ENCODE data around the gene FAHD2B. TPM values are rescaled to one million over a fixed set of nuclear protein-coding genes. Genes with fewer than 3 reads are reported as not detected.
"Not testable (repeated sequence)": the region's sequence is repeated elsewhere in the genome, so short reads cannot be mapped to it uniquely, and the experiment has no call there.

Gene FAHD2B
- total RNA-seq, 1 experiment from 2014 or later = 16.9 TPM

GRCh38 chr2:97080855-97081254 is 13.8 kb downstream of the FAHD2B start:
- in situ Hi-C loops (cut with HindIII; ENCODE audit: low pct_unique_long_range_greater_than_20kb, low sequenced_read_pairs) = not testable (repeated sequence)

GRCh38 chr2:97077213-97077612 is 17.5 kb downstream of the FAHD2B start:
- DNase-seq (ENCODE audit: low read depth, low spot score); in situ Hi-C loops (cut with HindIII; ENCODE audit: low pct_unique_long_range_greater_than_20kb, low sequenced_read_pairs): not testable (repeated sequence)

More at GRCh38 chr2:97080855-97081254, 13.8 kb downstream of the FAHD2B start:
- not testable (repeated sequence) for DNase-seq (ENCODE audit: low read depth, low spot score)

- in situ Hi-C loops (cut with HindIII; ENCODE audit: low pct_unique_long_range_greater_than_20kb, low sequenced_read_pairs); DNase-seq (ENCODE audit: low read depth, low spot score): not testable (repeated sequence)
Measured at GRCh38 chr2:97070915-97071314, 23.8 kb downstream of the FAHD2B start.

- in situ Hi-C loops (cut with HindIII; ENCODE audit: low pct_unique_long_range_greater_than_20kb, low sequenced_read_pairs); DNase-seq (ENCODE audit: low read depth, low spot score): not testable (repeated sequence)
Measured at GRCh38 chr2:97068722-97069121, 26.0 kb downstream of the FAHD2B start.

GRCh38 chr2:97068074-97068473 is 26.6 kb downstream of the FAHD2B start:
- no peak for DNase-seq (ENCODE audit: low read depth, low spot score)
- in situ Hi-C loops (cut with HindIII; ENCODE audit: low pct_unique_long_range_greater_than_20kb, low sequenced_read_pairs) = no loop called here

GRCh38 chr2:97067279-97068004 is 27.2 kb downstream of the FAHD2B start:
- DNase-seq (ENCODE audit: low read depth, low spot score) = no peak

GRCh38 chr2:97066030-97066429 is 28.7 kb downstream of the FAHD2B start:
- DNase-seq (ENCODE audit: low read depth, low spot score); in situ Hi-C loops (cut with HindIII; ENCODE audit: low pct_unique_long_range_greater_than_20kb, low sequenced_read_pairs): not testable (repeated sequence)

More at GRCh38 chr2:97067279-97068004, 27.2 kb downstream of the FAHD2B start:
- in situ Hi-C loops (cut with HindIII; ENCODE audit: low pct_unique_long_range_greater_than_20kb, low sequenced_read_pairs) = no loop called here

GRCh38 chr2:97062020-97062419 is 32.7 kb downstream of the FAHD2B start:
- DNase-seq (ENCODE audit: low read depth, low spot score); in situ Hi-C loops (cut with HindIII; ENCODE audit: low pct_unique_long_range_greater_than_20kb, low sequenced_read_pairs): not testable (repeated sequence)

- in situ Hi-C loops (cut with HindIII; ENCODE audit: low pct_unique_long_range_greater_than_20kb, low sequenced_read_pairs); DNase-seq (ENCODE audit: low read depth, low spot score): not testable (repeated sequence)
Measured at GRCh38 chr2:97059782-97060181, 34.9 kb downstream of the FAHD2B start.

- DNase-seq (ENCODE audit: low read depth, low spot score); in situ Hi-C loops (cut with HindIII; ENCODE audit: low pct_unique_long_range_greater_than_20kb, low sequenced_read_pairs): not testable (repeated sequence)
Measured at GRCh38 chr2:97056150-97056549, 38.5 kb downstream of the FAHD2B start.

GRCh38 chr2:97050032-97050431 is 44.6 kb downstream of the FAHD2B start:
- in situ Hi-C loops (cut with HindIII; ENCODE audit: low pct_unique_long_range_greater_than_20kb, low sequenced_read_pairs); DNase-seq (ENCODE audit: low read depth, low spot score): not testable (repeated sequence)

GRCh38 chr2:97048448-97048847 is 46.2 kb downstream of the FAHD2B start:
- DNase-seq (ENCODE audit: low read depth, low spot score); in situ Hi-C loops (cut with HindIII; ENCODE audit: low pct_unique_long_range_greater_than_20kb, low sequenced_read_pairs): not testable (repeated sequence)

- in situ Hi-C loops (cut with HindIII; ENCODE audit: low pct_unique_long_range_greater_than_20kb, low sequenced_read_pairs); DNase-seq (ENCODE audit: low read depth, low spot score): not testable (repeated sequence)
Measured at GRCh38 chr2:97046676-97047075, 48.0 kb downstream of the FAHD2B start.

GRCh38 chr2:97045895-97046499 is 48.7 kb downstream of the FAHD2B start:
- in situ Hi-C loops (cut with HindIII; ENCODE audit: low pct_unique_long_range_greater_than_20kb, low sequenced_read_pairs); DNase-seq (ENCODE audit: low read depth, low spot score): not testable (repeated sequence)

Small RNA genes lying within 50 kb of the gene (small RNA-seq; reads per million reads assigned to genes)
- gene AC018892.1 (0 reads per million in 2 experiments), gene IGKV1OR2-3 (0 reads per million in 2 experiments), gene IGKV2OR2-2 (0 reads per million in 2 experiments), gene RN7SL313P (0 reads per million in 2 experiments)

Other genes with a start within 250 kb of the FAHD2B start
- gene ANKRD39, start 236.9 kb downstream of the FAHD2B start, total RNA-seq (2014; rRNA removed; shearing (Covaris generic)) = 10.1 and 14.0 TPM in 2 replicates
- 42.7 and 51.4 TPM in 2 replicates for gene SEMA4C, start 224.8 kb downstream of the FAHD2B start, total RNA-seq (2014; rRNA removed; shearing (Covaris generic))
- 8.3 and 10.9 TPM in 2 replicates for gene FAM178B, start 108.3 kb downstream of the FAHD2B start, total RNA-seq (2014; rRNA removed; shearing (Covaris generic))
- gene ANKRD36, start 18.3 kb upstream of the FAHD2B start, total RNA-seq (2014; rRNA removed; shearing (Covaris generic)) = 6.3 and 7.3 TPM in 2 replicates

Data from SK-MEL-5 (cell line).